Natural killer cell (primary cell): Measurements from ENCODE around the gene UNC13D. TPM values are rescaled to one million over a fixed set of nuclear protein-coding genes. Genes with fewer than 3 reads are reported as not detected.
"Not testable (repeated sequence)": the region's sequence is repeated elsewhere in the genome, so short reads cannot be mapped to it uniquely, and the experiment has no call there.

Experiments used
- ATAC-seq, 3 donors: fragments of 150-1000 bp in 2 of 3; fragments of 200-7000 bp in 1 of 3; cut with Tn5 transposase; 1 replicate in 1 of 3; 2 replicates in 2 of 3; pipeline ENCODE4 v1.10.0; 2021; ENCODE audit warnings: mild to moderate bottlenecking in 2 of 3, moderate library complexity in 2 of 3
- DNase-seq, 2 donors: peaks; one replicate each; pipeline versions ENCODE4 v3.0.0 to v3.0.0-alpha.2; 2013 to 2021; ENCODE audit warnings: mixed read lengths in 1 of 2
- H3K27ac ChIP-seq: one replicate; pipeline ENCODE4 v1.5.1; 2013; ENCODE audit warnings: mild to moderate bottlenecking, low read length
- H3K27me3 ChIP-seq: one replicate; pipeline ENCODE4 v1.6.1; 2013; ENCODE audit warnings: low read length; ENCODE audit not compliant: control insufficient read depth, insufficient read depth
- H3K36me3 ChIP-seq: one replicate; pipeline ENCODE4 v1.6.1; 2013; ENCODE audit warnings: low read length; ENCODE audit not compliant: control insufficient read depth, insufficient read depth
- H3K4me1 ChIP-seq: one replicate; pipeline ENCODE4 v1.6.1; 2013; ENCODE audit warnings: low read length; ENCODE audit not compliant: control insufficient read depth, insufficient read depth
- H3K4me3 ChIP-seq: one replicate; pipeline ENCODE4 v1.5.1; 2013; ENCODE audit warnings: low read length
- H3K9me3 ChIP-seq: one replicate; pipeline ENCODE4 v1.6.1; 2013; ENCODE audit warnings: low read length; ENCODE audit not compliant: control insufficient read depth, insufficient read depth
- H3K27ac Mint-ChIP-seq, 2 donors: one replicate each; pipeline ENCODE4 v1.8.0; 2022; ENCODE audit warnings: mild to moderate bottlenecking in 2 of 2, mixed read lengths in 2 of 2, moderate library complexity in 1 of 2
- H3K27me3 Mint-ChIP-seq, 2 donors: one replicate each; pipeline ENCODE4 v1.8.0; 2022; ENCODE audit warnings: low read depth in 2 of 2, mixed read lengths in 2 of 2
- H3K36me3 Mint-ChIP-seq: one replicate; pipeline ENCODE4 v1.8.0; 2022; ENCODE audit warnings: mixed read lengths
- H3K4me1 Mint-ChIP-seq, 2 donors: one replicate each; pipeline ENCODE4 v1.8.0; 2022; ENCODE audit warnings: mixed read lengths in 2 of 2
- H3K4me3 Mint-ChIP-seq: one replicate; pipeline ENCODE4 v1.8.0; 2022; ENCODE audit warnings: mild to moderate bottlenecking, moderate library complexity, mixed read lengths
- H3K9me3 Mint-ChIP-seq, 2 donors: one replicate each; pipeline ENCODE4 v1.8.0; 2022; ENCODE audit warnings: mixed read lengths in 2 of 2
- CTCF ChIP-seq: fragments of 200-600 bp; IDR thresholded peaks from one replicate; pipeline ENCODE4 v1.8.0; 2022; ENCODE audit warnings: antibody characterized with exemption
- WGBS: methylation state at CpG from one replicate; pipeline ENCODE4 v1.1.7; 2013; ENCODE audit warnings: missing lambda C conversion rate; ENCODE audit not compliant: insufficient coverage; 5-methylcytosine and 5-hydroxymethylcytosine counted together
- intact Hi-C: fragments of 100-400 bp; cut with micrococcal nuclease; formaldehyde crosslinking; loops from one replicate; pipeline ENCODE4 v1.14.2; 2022
- total RNA-seq, 4 donors: library from RNA; stranded (reverse); fragments of 120-200 nt in 1 of 4; gene quantifications; one replicate each; pipeline versions ENCODE4 v1.2.3 to v1.2.4, GENCODE V29; 2013 to 2022

Gene UNC13D
- total RNA-seq, 3 donors from 2014 or later (not counting 1 experiment from before 2014, with no cell fraction given): 269 to 279 (median 277) TPM

GRCh38 chr17:75888484-75888883, 44.3 kb upstream of the UNC13D start:
- H3K4me1 Mint-ChIP-seq: peaks cover 0 to 1% of the 10 kb centered on the region in 2 donors
- no peak overlapping the region for H3K4me3 Mint-ChIP-seq
- intact Hi-C loops: loop anchor here (10.0 kb wide), 1 partner anchor 56 kb away; the partner anchor contains the start of gene FBF1
- no peak for DNase-seq
- H3K9me3 ChIP-seq: no peaks in the 10 kb centered on the region
- 93% methylated on average over 2 of the region's 6 CpGs for WGBS
- H3K27me3 Mint-ChIP-seq: no peaks in the 10 kb centered on the region
- no peak for ATAC-seq
- H3K9me3 Mint-ChIP-seq: no peaks in the 10 kb centered on the region
- no peaks in the 10 kb centered on the region for H3K27me3 ChIP-seq
- no peaks in the 10 kb centered on the region for H3K4me1 ChIP-seq
- no peak for TF ChIP-seq CTCF
- no peak overlapping the region for H3K27ac ChIP-seq
- no peaks in the 10 kb centered on the region for H3K36me3 Mint-ChIP-seq
- H3K36me3 ChIP-seq: peaks cover 16% of the 10 kb centered on the region
- H3K4me3 ChIP-seq: no peak overlapping the region
- H3K27ac Mint-ChIP-seq: no peak overlapping the region

- not testable (repeated sequence) for H3K4me1 Mint-ChIP-seq, H3K4me1 ChIP-seq, H3K4me3 Mint-ChIP-seq, H3K4me3 ChIP-seq, H3K27ac Mint-ChIP-seq, H3K27me3 ChIP-seq, ATAC-seq, H3K9me3 ChIP-seq, H3K9me3 Mint-ChIP-seq, H3K27ac ChIP-seq, DNase-seq, H3K27me3 Mint-ChIP-seq, H3K36me3 Mint-ChIP-seq, H3K36me3 ChIP-seq
- WGBS: 92% methylated on average over 7 of the region's 9 CpGs
- intact Hi-C loops: loop anchor here (10.0 kb wide), 1 partner anchor 59 kb away; the partner anchor contains the start of gene FBF1
Measured at GRCh38 chr17:75885860-75886259, 41.7 kb upstream of the UNC13D start.

GRCh38 chr17:75885431-75885830, 41.2 kb upstream of the UNC13D start:
- Histone ChIP-seq H3K9me3 (no peaks in the 10 kb centered on the region), H3K4me3 (no peak overlapping the region), H3K4me1 (no peaks in the 10 kb centered on the region), H3K36me3 (no peaks in the 10 kb centered on the region), H3K27me3 (no peaks in the 10 kb centered on the region), H3K27ac (no peak overlapping the region)
- H3K4me1 Mint-ChIP-seq: no peaks in the 10 kb centered on the region
- H3K27ac Mint-ChIP-seq: no peak overlapping the region
- no peak overlapping the region for H3K4me3 Mint-ChIP-seq
- TF ChIP-seq CTCF: no peak
- ATAC-seq: no peak
- peaks cover 0 to 5% of the 10 kb centered on the region in 2 donors for H3K27me3 Mint-ChIP-seq
- no peak for DNase-seq
- WGBS: 69% methylated on average over 8 of the region's 8 CpGs
- intact Hi-C loops: loop anchor here (10.0 kb wide), 1 partner anchor 59 kb away; the partner anchor contains the start of gene FBF1
- no peaks in the 10 kb centered on the region for H3K36me3 Mint-ChIP-seq
- H3K9me3 Mint-ChIP-seq: no peaks in the 10 kb centered on the region

- Histone ChIP-seq H3K27me3 (peaks cover 11% of the 10 kb centered on the region), H3K9me3 (no peaks in the 10 kb centered on the region), H3K36me3 (no peaks in the 10 kb centered on the region), H3K4me3 (no peak overlapping the region), H3K27ac (no peak overlapping the region), H3K4me1 (peaks cover 13% of the 10 kb centered on the region)
- peaks cover 0 to 13% of the 10 kb centered on the region in 2 donors for H3K27me3 Mint-ChIP-seq
- ATAC-seq (no peak), DNase-seq (peak in 1 of 2 donors; percentile 47)
- no peaks in the 10 kb centered on the region for H3K9me3 Mint-ChIP-seq
- WGBS: 87% methylated on average over 15 of the region's 15 CpGs
- peaks cover 7 to 11% of the 10 kb centered on the region in 2 donors for H3K4me1 Mint-ChIP-seq
- no peak overlapping the region for H3K4me3 Mint-ChIP-seq
- no peak overlapping the region for H3K27ac Mint-ChIP-seq
- no peak for TF ChIP-seq CTCF
- H3K36me3 Mint-ChIP-seq: no peaks in the 10 kb centered on the region
- intact Hi-C loops: loop anchor here (10.0 kb wide), 1 partner anchor 63 kb away; the partner anchor contains the start of gene FBF1
Measured at GRCh38 chr17:75881678-75882454, 37.7 kb upstream of the UNC13D start.
